WTC11 (cell line): ENCODE results near the gene RAB15.

Experiments used
- KAT7 ChIP-seq: sonication (generic); formaldehyde crosslinking; IDR thresholded peaks from 2 replicates; pipeline ENCODE4 v1.8.1; 2023; ENCODE audit warnings: missing genetic modification reagents, mild to moderate bottlenecking, borderline replicate concordance
- NR2C2 ChIP-seq: sonication (generic); formaldehyde crosslinking; IDR thresholded peaks from 2 replicates; pipeline ENCODE4 v1.8.0; 2022; ENCODE audit warnings: mild to moderate bottlenecking, missing genetic modification reagents
- ZNF263 ChIP-seq: sonication (generic); formaldehyde crosslinking; IDR thresholded peaks from 2 replicates; pipeline ENCODE4 v1.8.1; 2022; ENCODE audit warnings: low read depth, mild to moderate bottlenecking, moderate library complexity, missing genetic modification reagents
- TF ChIP-seq, protein P1 (sequence below): fragments of 200-600 bp; IDR thresholded peaks from 2 replicates; pipeline ENCODE4 v1.8.0; 2022; ENCODE audit warnings: antibody characterized with exemption
- TF ChIP-seq, protein P2 (sequence below): sonication (generic); formaldehyde crosslinking; IDR thresholded peaks from 2 replicates; pipeline ENCODE4 v1.8.1; 2022; ENCODE audit warnings: missing genetic modification reagents, borderline replicate concordance

DNA sequence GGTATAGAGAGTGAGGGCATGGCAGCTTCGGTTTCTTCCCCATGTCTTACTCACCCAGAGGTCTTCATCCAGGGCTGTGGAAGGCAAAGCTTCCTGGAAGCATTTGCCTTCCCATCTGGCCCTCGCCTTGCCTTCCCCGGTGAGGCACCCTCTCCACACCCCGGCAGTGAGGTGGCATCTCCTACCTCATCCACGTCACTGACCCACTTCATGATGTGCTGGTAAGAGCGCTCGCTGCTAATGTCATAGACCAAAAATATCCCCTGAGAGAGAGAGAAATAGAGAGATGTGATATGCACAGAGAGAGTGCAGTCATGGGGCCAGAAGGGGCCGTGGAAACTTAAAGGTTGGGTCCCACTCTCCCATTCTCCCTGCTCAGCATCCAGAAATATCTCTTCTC is 21.2 kb downstream of the RAB15 start:
- TF ChIP-seq, protein P1, sequence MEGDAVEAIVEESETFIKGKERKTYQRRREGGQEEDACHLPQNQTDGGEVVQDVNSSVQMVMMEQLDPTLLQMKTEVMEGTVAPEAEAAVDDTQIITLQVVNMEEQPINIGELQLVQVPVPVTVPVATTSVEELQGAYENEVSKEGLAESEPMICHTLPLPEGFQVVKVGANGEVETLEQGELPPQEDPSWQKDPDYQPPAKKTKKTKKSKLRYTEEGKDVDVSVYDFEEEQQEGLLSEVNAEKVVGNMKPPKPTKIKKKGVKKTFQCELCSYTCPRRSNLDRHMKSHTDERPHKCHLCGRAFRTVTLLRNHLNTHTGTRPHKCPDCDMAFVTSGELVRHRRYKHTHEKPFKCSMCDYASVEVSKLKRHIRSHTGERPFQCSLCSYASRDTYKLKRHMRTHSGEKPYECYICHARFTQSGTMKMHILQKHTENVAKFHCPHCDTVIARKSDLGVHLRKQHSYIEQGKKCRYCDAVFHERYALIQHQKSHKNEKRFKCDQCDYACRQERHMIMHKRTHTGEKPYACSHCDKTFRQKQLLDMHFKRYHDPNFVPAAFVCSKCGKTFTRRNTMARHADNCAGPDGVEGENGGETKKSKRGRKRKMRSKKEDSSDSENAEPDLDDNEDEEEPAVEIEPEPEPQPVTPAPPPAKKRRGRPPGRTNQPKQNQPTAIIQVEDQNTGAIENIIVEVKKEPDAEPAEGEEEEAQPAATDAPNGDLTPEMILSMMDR, result no peak
- no peak for TF ChIP-seq NR2C2 (CRISPR knock-in tag)
- TF ChIP-seq, protein P2, sequence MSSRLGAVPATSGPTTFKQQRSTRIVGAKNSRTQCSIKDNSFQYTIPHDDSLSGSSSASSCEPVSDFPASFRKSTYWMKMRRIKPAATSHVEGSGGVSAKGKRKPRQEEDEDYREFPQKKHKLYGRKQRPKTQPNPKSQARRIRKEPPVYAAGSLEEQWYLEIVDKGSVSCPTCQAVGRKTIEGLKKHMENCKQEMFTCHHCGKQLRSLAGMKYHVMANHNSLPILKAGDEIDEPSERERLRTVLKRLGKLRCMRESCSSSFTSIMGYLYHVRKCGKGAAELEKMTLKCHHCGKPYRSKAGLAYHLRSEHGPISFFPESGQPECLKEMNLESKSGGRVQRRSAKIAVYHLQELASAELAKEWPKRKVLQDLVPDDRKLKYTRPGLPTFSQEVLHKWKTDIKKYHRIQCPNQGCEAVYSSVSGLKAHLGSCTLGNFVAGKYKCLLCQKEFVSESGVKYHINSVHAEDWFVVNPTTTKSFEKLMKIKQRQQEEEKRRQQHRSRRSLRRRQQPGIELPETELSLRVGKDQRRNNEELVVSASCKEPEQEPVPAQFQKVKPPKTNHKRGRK (CRISPR knock-in tag), result no peak
- no peak for TF ChIP-seq ZNF263 (CRISPR knock-in tag)
- TF ChIP-seq KAT7 (CRISPR knock-in tag), result no peak
